Endothelial cell of umbilical vein (primary cell): ENCODE data around the gene PSD2. TPM values are rescaled to one million over a fixed set of nuclear protein-coding genes. Genes with fewer than 3 reads are reported as not detected.

Experiments used
- BruUV-seq: library from RNA; stranded (reverse); fragments of 400-500 nt; replicated peaks from 2 replicates; lab custom pipeline; 2021; lab: Mats Ljungman, UMichigan
- CTCF ChIA-PET: fragments of 300-600, 350-600 bp; sonication (Branson Sonifier 250); formaldehyde crosslinking; loops from one replicate; lab custom pipeline; 2021; ENCODE audit warnings: antibody characterized with exemption, inconsistent platforms; lab: Charles Lee
- POLR2A ChIA-PET: fragments of 300-600, 350-600 bp; sonication (Branson Sonifier 250); formaldehyde crosslinking; loops from one replicate; lab custom pipeline; 2021; ENCODE audit warnings: antibody characterized with exemption, inconsistent platforms; lab: Charles Lee
- DNase-seq: peaks from one replicate; pipeline ENCODE4 v3.0.0-alpha.2; 2011; ENCODE audit warnings: low read depth, low spot score
- FAIRE-seq: peaks from 2 replicates; lab custom pipeline; 2011; peaks lifted over from hg19 to GRCh38; lab: Jason Lieb, UNC
- H2AFZ ChIP-seq: 2 replicates; pipeline ENCODE4 v1.6.0; 2012; ENCODE audit warnings: low read depth, low read length, control low read depth, inconsistent platforms
- H3K27ac ChIP-seq: 2 replicates; pipeline ENCODE4 v1.5.1; 2011; ENCODE audit warnings: low read depth, mild to moderate bottlenecking, control low read depth, low read length, moderate library complexity; ENCODE audit not compliant: insufficient read depth
- H3K27me3 ChIP-seq, 2 experiments: 2 replicates each; pipeline versions ENCODE4 v1.6.0 to v1.6.1; 2011; ENCODE audit warnings: low read length in 2 of 2, mixed read lengths in 1 of 2; ENCODE audit not compliant: control insufficient read depth in 2 of 2, insufficient read depth in 2 of 2
- H3K36me3 ChIP-seq, 2 experiments: 2 replicates in 1 of 2; 3 replicates in 1 of 2; pipeline ENCODE4 v1.5.1; 2011; ENCODE audit warnings: low read length in 2 of 2, mild to moderate bottlenecking in 1 of 2, moderate library complexity in 1 of 2; ENCODE audit not compliant: control insufficient read depth in 2 of 2, insufficient read depth in 2 of 2; ENCODE audit errors: extremely low read depth in 1 of 2
- H3K4me1 ChIP-seq: 3 replicates; pipeline ENCODE4 v1.5.1; 2011; ENCODE audit warnings: mild to moderate bottlenecking, low read length; ENCODE audit not compliant: control insufficient read depth, insufficient read depth; ENCODE audit errors: extremely low read depth
- H3K4me2 ChIP-seq: 2 replicates; pipeline ENCODE4 v1.6.1; 2011; ENCODE audit warnings: low read length, control low read depth, mixed read lengths; ENCODE audit not compliant: insufficient read depth
- H3K4me3 ChIP-seq, 3 experiments: fragments of 200-600 bp in 1 of 3; sonication (generic), shearing (Covaris generic) in 1 of 3; replicated peaks in 1 of 3; 2 replicates each; pipeline ENCODE4 v1.5.1; 2011 to 2016; ENCODE audit warnings: control low read depth in 3 of 3, low read length in 3 of 3, mild to moderate bottlenecking in 2 of 3, inconsistent platforms in 1 of 3, low read depth in 1 of 3, moderate library complexity in 1 of 3; ENCODE audit not compliant: insufficient read depth in 1 of 3
- H3K79me2 ChIP-seq: 2 replicates; pipeline ENCODE4 v1.6.0; 2012; ENCODE audit warnings: low read length, inconsistent platforms; ENCODE audit not compliant: control insufficient read depth, insufficient read depth
- H3K9ac ChIP-seq: replicated peaks from 2 replicates; pipeline ENCODE3; 2011; ENCODE audit warnings: low read length, control low read depth; ENCODE audit not compliant: insufficient read depth; ENCODE audit errors: extremely low read depth
- H3K9me1 ChIP-seq: replicated peaks from 3 replicates; pipeline ENCODE4 v1.6.0; 2011; ENCODE audit warnings: mild to moderate bottlenecking, low read length; ENCODE audit not compliant: control insufficient read depth, insufficient read depth; ENCODE audit errors: extremely low read depth
- H3K9me3 ChIP-seq: replicated peaks from 2 replicates; pipeline ENCODE4 v1.5.1; 2012; ENCODE audit warnings: low read length, inconsistent platforms; ENCODE audit not compliant: control insufficient read depth, insufficient read depth
- H4K20me1 ChIP-seq: replicated peaks from 2 replicates; pipeline ENCODE3; 2011; ENCODE audit warnings: mild to moderate bottlenecking, low read length; ENCODE audit not compliant: control insufficient read depth, insufficient read depth; ENCODE audit errors: extremely low read depth
- CTCF ChIP-seq, 2 donors: IDR thresholded peaks; 1 replicate in 1 of 2; 2 replicates in 1 of 2; pipeline ENCODE4 v1.5.1; 2011; ENCODE audit warnings: low read length in 2 of 2, mild to moderate bottlenecking in 2 of 2, moderate library complexity in 2 of 2, control low read depth in 1 of 2, inconsistent platforms in 1 of 2, low read depth in 1 of 2; ENCODE audit not compliant: insufficient read depth in 1 of 2; ENCODE audit errors: extremely low read depth in 1 of 2
- EZH2 ChIP-seq: IDR thresholded peaks from 2 replicates; pipeline ENCODE4 v1.6.1; 2012; ENCODE audit warnings: borderline replicate concordance, low read depth, mild to moderate bottlenecking, moderate library complexity, low read length, inconsistent platforms; ENCODE audit not compliant: severe bottlenecking
- GATA2 ChIP-seq: IDR thresholded peaks from 2 replicates; pipeline ENCODE4 v1.7.0; 2011; ENCODE audit warnings: low read depth, mild to moderate bottlenecking, moderate library complexity, mixed read lengths, low read length; ENCODE audit not compliant: insufficient read length, insufficient read depth
- POLR2A ChIP-seq: IDR thresholded peaks from 2 replicates; pipeline ENCODE4 v1.6.1; 2012; ENCODE audit warnings: low read depth, mild to moderate bottlenecking, control low read depth, low read length
- POLR2AphosphoS5 ChIP-seq: IDR thresholded peaks from 2 replicates; pipeline ENCODE4 v1.6.1; 2012; ENCODE audit warnings: low read depth, mild to moderate bottlenecking, control low read depth, low read length, moderate library complexity; ENCODE audit not compliant: insufficient read depth
- dilution Hi-C: fragments of 300-500 bp; cut with MboI; formaldehyde crosslinking; loops from one replicate; pipeline ENCODE4 v1.15.0; 2019; ENCODE audit warnings: low sequenced_read_pairs; ENCODE audit not compliant: extremely low pct_ligation_motif_present
- intact Hi-C: fragments of 100-400 bp; cut with micrococcal nuclease; formaldehyde crosslinking; loops from one replicate; pipeline ENCODE4 v1.10.0; 2022
- polyA plus RNA-seq, 4 experiments: library from polyadenylated mRNA; depleted of rRNA in 3 of 4; stranded (reverse) in 3 of 4; unstranded in 1 of 4; fragments of >200 nt; gene quantifications; 2 replicates each; pipeline versions ENCODE4 v1.2.1 to v1.2.3, GENCODE V29; 2011 to 2012; ENCODE audit warnings: missing spikeins in 1 of 4
- total RNA-seq: library from RNA; stranded (reverse); gene quantifications from 2 replicates; pipeline ENCODE4 v1.2.3, GENCODE V29; 2021
- TF ChIP-seq, protein P1 (sequence below): IDR thresholded peaks from 2 replicates; pipeline ENCODE4 v1.6.1; 2011; ENCODE audit not compliant: insufficient read depth, insufficient read length

PSD2 gene
- total and polyA plus RNA-seq, 2 donors (not counting 3 experiments of a cell fraction or from before 2014, with no cell fraction given): not detected

DNA sequence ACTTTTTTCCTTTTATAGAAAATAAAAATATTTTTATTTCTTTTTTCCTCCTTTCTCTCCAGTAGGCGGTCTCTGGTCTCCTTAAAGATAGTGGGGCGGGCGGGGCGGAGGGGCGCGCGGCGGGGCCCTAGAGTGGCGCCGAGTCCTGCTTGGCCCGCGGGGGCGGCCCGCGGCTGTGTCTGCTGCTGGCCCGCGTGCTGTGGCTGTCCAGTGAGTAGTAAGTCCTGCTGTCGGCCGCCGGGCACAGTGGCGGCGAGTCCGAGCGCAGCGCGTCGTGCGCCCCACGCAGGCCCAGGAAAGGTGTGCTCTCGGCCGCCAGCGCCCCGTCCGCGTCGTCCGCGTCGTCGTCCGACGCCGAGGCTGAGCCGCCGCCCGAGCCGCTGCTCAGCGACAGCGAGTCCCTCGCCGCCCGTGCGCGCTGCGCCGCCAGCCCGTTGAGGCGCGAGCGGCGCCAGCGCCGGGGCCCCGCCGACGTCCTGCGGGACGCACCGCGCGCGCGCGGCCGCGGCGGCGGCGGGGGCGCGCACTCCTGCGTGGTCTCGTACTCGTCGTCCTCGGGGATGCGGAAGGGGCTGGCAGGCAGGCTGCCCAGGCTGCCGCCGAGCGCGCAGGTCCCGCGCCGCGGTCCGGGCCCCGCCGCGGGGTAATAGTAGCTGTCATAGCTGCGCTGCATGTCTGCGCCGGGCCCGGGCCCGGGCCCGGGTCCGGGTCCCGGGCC lies 52.3 kb downstream of the PSD2 start:
- Histone ChIP-seq H3K9me3 (no peaks in the 10 kb centered on the region), H3K4me2 (peak overlapping the region; percentile 62), H3K79me2 (no peaks in the 10 kb centered on the region), H3K9ac (peak overlapping the region; percentile 34), H3K4me3 (peak overlapping the region; percentile 34 to 65 (median 34)), H3K9me1 (no peaks in the 10 kb centered on the region), H3K4me1 (no peaks in the 10 kb centered on the region), H3K27ac (no peak overlapping the region), H3K27me3 (peaks cover 4% of the 10 kb centered on the region in 2 experiments), H2AFZ (peak overlapping the region; percentile 75), H3K36me3 (no peaks in the 10 kb centered on the region), H4K20me1 (no peaks in the 10 kb centered on the region)
- ChIA-PET POLR2A (no interaction called here), CTCF (interaction anchor here (0.6 to 5.0 kb wide), 5 partner anchors 24 to 121 kb away, joined by 3 to 37 read pairs (median 12); no protein-coding TSS in a partner anchor)
- peak; percentile 55 for FAIRE-seq
- BruUV-seq: no TSS peak
- DNase-seq: peak; percentile 71
- dilution Hi-C loops: no loop called here
- intact Hi-C loops: no loop called here
- TF ChIP-seq, protein P1, sequence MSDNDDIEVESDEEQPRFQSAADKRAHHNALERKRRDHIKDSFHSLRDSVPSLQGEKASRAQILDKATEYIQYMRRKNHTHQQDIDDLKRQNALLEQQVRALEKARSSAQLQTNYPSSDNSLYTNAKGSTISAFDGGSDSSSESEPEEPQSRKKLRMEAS: no peak
- TF ChIP-seq POLR2AphosphoS5 (peak; percentile 45), GATA2 (no peak), POLR2A (peak; percentile 42), EZH2 (peak; percentile 52)

- H3K27me3 ChIP-seq: peaks cover 4% of the 10 kb centered on the region in 2 experiments
- H3K36me3 ChIP-seq: no peaks in the 10 kb centered on the region
- no TSS peak for BruUV-seq
- H3K79me2 ChIP-seq: no peaks in the 10 kb centered on the region
- dilution Hi-C loops: no loop called here
- TF ChIP-seq, protein P1: no peak
- TF ChIP-seq GATA2: no peak
- no peak for TF ChIP-seq POLR2A
- no peak for TF ChIP-seq POLR2AphosphoS5
- TF ChIP-seq CTCF (IDR thresholded peaks at IDR 0.05; ENCODE audit: extremely low read depth in 1 of 2, insufficient read depth in 1 of 2, low read depth in 1 of 2, low read length in 2 of 2): no peak
- H2AFZ ChIP-seq: peak overlapping the region; percentile 75
- H4K20me1 ChIP-seq: no peaks in the 10 kb centered on the region
- H3K4me3 ChIP-seq: peak overlapping the region; percentile 34 to 65 (median 34)
- H3K9me3 ChIP-seq: no peaks in the 10 kb centered on the region
- no peaks in the 10 kb centered on the region for H3K9me1 ChIP-seq
- no peak overlapping the region for H3K27ac ChIP-seq
- ChIA-PET CTCF (interaction anchor here (1.4 to 5.0 kb wide), 3 partner anchors 60 to 297 kb away, joined by 3 to 37 read pairs (median 13); no protein-coding TSS in a partner anchor), POLR2A (no interaction called here)
- H3K9ac ChIP-seq: peak overlapping the region; percentile 34
- peak; percentile 3 for DNase-seq
- intact Hi-C loops: no loop called here
- H3K4me2 ChIP-seq: peak overlapping the region; percentile 60
- FAIRE-seq: no peak
- H3K4me1 ChIP-seq: no peaks in the 10 kb centered on the region
These were observed 53.0 kb downstream of the PSD2 start for GRCh38 chr5:139848508-139849100.
